Measurements from ENCODE around the gene TMED9.
A peak's percentile ranks its signal among the peaks of the same experiment; 100 is the strongest.

Gene TMED9

DNA sequence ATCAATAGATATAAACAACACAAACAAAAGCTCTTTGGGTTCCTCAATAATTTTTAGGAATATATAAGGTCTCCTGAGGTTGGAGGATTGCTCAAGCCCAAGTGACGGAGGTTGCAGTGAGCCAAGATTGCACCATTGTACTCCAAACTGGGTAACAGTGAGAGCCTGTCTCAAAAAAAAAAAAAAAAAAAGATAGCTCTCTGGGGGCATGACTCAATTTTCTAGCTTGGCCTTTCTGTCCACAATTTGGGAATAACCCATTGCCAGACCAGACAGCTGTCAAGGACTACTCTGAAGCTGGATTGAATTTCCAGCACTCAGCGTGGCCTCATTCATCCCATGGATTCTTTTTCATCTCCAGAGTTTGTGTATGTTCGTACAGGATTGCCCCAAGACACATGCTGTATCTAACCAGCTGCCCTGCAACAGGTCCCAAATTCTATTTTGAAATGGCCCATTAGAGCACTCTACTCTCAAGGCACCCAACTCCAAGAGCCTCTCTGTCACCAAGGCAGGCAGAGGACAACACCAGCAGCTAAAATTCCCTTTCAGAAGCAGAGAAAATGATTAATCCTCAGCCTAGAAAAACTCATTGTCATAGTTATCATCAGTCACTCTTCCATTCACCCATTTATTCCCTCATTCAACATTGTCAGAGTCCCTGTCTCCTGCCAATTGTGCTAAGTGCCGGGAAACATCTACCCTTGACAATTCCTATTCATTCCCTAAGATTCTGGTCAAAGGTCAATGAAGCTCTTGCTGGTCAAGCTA lies 46.3 kb upstream of the TMED9 start:
- no peak for ATAC-seq

DNA sequence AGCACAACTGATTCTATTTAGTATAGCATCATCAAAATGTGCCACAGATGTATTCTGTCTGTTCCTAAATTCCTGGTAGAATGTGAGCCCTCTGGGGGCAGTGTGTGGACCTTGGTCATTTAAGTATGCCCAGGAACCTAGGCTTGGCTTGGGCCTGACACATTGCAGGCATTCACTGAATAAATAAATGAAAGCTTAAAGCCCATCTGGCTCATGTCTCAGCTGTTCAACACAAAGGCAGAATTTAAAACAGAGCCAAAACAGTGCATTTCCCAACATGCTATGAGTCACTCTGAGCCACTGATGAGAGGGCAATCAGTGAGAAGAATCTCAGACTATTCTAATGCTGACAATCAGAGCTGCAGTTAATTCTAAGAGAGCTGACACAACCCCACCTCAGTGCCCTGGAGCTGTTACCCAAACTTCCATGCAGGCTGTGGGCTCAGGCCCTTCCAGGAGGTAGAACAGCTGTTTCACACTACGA lies 45.7 kb upstream of the TMED9 start:
- peak; percentile 96 for ATAC-seq
- no peak for TF ChIP-seq ZNF565 (CRISPR knock-in tag; conservative IDR thresholded peaks at IDR 0.05; ENCODE audit: low read depth)
- TF ChIP-seq, protein P1, sequence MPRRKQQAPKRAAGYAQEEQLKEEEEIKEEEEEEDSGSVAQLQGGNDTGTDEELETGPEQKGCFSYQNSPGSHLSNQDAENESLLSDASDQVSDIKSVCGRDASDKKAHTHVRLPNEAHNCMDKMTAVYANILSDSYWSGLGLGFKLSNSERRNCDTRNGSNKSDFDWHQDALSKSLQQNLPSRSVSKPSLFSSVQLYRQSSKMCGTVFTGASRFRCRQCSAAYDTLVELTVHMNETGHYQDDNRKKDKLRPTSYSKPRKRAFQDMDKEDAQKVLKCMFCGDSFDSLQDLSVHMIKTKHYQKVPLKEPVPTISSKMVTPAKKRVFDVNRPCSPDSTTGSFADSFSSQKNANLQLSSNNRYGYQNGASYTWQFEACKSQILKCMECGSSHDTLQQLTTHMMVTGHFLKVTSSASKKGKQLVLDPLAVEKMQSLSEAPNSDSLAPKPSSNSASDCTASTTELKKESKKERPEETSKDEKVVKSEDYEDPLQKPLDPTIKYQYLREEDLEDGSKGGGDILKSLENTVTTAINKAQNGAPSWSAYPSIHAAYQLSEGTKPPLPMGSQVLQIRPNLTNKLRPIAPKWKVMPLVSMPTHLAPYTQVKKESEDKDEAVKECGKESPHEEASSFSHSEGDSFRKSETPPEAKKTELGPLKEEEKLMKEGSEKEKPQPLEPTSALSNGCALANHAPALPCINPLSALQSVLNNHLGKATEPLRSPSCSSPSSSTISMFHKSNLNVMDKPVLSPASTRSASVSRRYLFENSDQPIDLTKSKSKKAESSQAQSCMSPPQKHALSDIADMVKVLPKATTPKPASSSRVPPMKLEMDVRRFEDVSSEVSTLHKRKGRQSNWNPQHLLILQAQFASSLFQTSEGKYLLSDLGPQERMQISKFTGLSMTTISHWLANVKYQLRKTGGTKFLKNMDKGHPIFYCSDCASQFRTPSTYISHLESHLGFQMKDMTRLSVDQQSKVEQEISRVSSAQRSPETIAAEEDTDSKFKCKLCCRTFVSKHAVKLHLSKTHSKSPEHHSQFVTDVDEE (CRISPR knock-in tag; IDR thresholded peaks at IDR 0.05) = no peak
- peak; percentile 60; the same call in 1 of the 2 replicates for TF ChIP-seq TCF4 (CRISPR knock-in tag; IDR thresholded peaks at IDR 0.05; ENCODE audit: borderline replicate concordance)
- peak; percentile 58; the same call in 1 of the 2 replicates for TF ChIP-seq ZNF8 (CRISPR knock-in tag; IDR thresholded peaks at IDR 0.05)
- TF ChIP-seq GLIS3 (CRISPR knock-in tag; IDR thresholded peaks at IDR 0.05) = peak; percentile 15; the same call in 1 of the 2 replicates
- no peak for TF ChIP-seq RARB (CRISPR knock-in tag; IDR thresholded peaks at IDR 0.05)
- no peak for TF ChIP-seq OSR1 (CRISPR knock-in tag; IDR thresholded peaks at IDR 0.05)
- peak; percentile 46; the same call in 1 of the 2 replicates for TF ChIP-seq PATZ1 (CRISPR knock-in tag; IDR thresholded peaks at IDR 0.05; ENCODE audit: borderline replicate concordance)
- TF ChIP-seq BACH2 (CRISPR knock-in tag; IDR thresholded peaks at IDR 0.05; ENCODE audit: borderline replicate concordance) = no peak
- TF ChIP-seq ZC3H10 (CRISPR knock-in tag; IDR thresholded peaks at IDR 0.05) = no peak
- no peak for TF ChIP-seq ARNTL (CRISPR knock-in tag; IDR thresholded peaks at IDR 0.05; ENCODE audit: borderline replicate concordance, low read depth)
- TF ChIP-seq ZFP30 (CRISPR knock-in tag; IDR thresholded peaks at IDR 0.05) = no peak
- TF ChIP-seq ZFP3 (CRISPR knock-in tag; IDR thresholded peaks at IDR 0.05) = peak; percentile 41; the same call in 1 of the 2 replicates
- TF ChIP-seq SNAI2 (CRISPR knock-in tag; IDR thresholded peaks at IDR 0.05) = 0 out of 2 replicates have a peak, but pooled peaks have one; percentile 19
- peak; percentile 87 for TF ChIP-seq ISL1 (CRISPR knock-in tag; IDR thresholded peaks at IDR 0.05)
- TF ChIP-seq CSDC2 (CRISPR knock-in tag; IDR thresholded peaks at IDR 0.05) = peak; percentile 50; the same call in 1 of the 2 replicates
- no peak for TF ChIP-seq CSRNP3 (CRISPR knock-in tag; IDR thresholded peaks at IDR 0.05)
- TF ChIP-seq ESRRG (CRISPR knock-in tag; IDR thresholded peaks at IDR 0.05) = no peak
- TF ChIP-seq TOX (CRISPR knock-in tag; IDR thresholded peaks at IDR 0.05; ENCODE audit: borderline replicate concordance) = no peak

More for the DNA sequence above, 46.3 kb upstream of the TMED9 start:
- TF ChIP-seq ESRRG (CRISPR knock-in tag; IDR thresholded peaks at IDR 0.05) (no peak), GLIS3 (CRISPR knock-in tag; IDR thresholded peaks at IDR 0.05) (no peak), CSDC2 (CRISPR knock-in tag; IDR thresholded peaks at IDR 0.05) (no peak), RARB (CRISPR knock-in tag; IDR thresholded peaks at IDR 0.05) (no peak), CREB5 (CRISPR knock-in tag; IDR thresholded peaks at IDR 0.05; ENCODE audit: low read depth) (no peak), TOX (CRISPR knock-in tag; IDR thresholded peaks at IDR 0.05; ENCODE audit: borderline replicate concordance) (no peak), OSR1 (CRISPR knock-in tag; IDR thresholded peaks at IDR 0.05) (no peak), PPARA (CRISPR knock-in tag; IDR thresholded peaks at IDR 0.05; ENCODE audit: borderline replicate concordance) (no peak), PATZ1 (CRISPR knock-in tag; IDR thresholded peaks at IDR 0.05; ENCODE audit: borderline replicate concordance) (no peak), ARNTL (CRISPR knock-in tag; IDR thresholded peaks at IDR 0.05; ENCODE audit: borderline replicate concordance, low read depth) (no peak), ZFP30 (CRISPR knock-in tag; IDR thresholded peaks at IDR 0.05) (no peak), ZC3H10 (CRISPR knock-in tag; IDR thresholded peaks at IDR 0.05) (no peak), SNAI2 (CRISPR knock-in tag; IDR thresholded peaks at IDR 0.05) (no peak), ZNF565 (CRISPR knock-in tag; conservative IDR thresholded peaks at IDR 0.05; ENCODE audit: low read depth) (no peak)
- TF ChIP-seq, protein P2, sequence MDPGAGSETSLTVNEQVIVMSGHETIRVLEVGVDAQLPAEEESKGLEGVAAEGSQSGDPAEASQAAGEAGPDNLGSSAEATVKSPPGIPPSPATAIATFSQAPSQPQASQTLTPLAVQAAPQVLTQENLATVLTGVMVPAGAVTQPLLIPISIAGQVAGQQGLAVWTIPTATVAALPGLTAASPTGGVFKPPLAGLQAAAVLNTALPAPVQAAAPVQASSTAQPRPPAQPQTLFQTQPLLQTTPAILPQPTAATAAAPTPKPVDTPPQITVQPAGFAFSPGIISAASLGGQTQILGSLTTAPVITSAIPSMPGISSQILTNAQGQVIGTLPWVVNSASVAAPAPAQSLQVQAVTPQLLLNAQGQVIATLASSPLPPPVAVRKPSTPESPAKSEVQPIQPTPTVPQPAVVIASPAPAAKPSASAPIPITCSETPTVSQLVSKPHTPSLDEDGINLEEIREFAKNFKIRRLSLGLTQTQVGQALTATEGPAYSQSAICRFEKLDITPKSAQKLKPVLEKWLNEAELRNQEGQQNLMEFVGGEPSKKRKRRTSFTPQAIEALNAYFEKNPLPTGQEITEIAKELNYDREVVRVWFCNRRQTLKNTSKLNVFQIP (CRISPR knock-in tag; IDR thresholded peaks at IDR 0.05; ENCODE audit: borderline replicate concordance, low read depth) = no peak

All from SK-N-SH treated with all-trans-retinoic acid at 6 μM for 48 hours (cell line).